Activated CD4-positive, alpha-beta T cell treated with anti-CD3 and anti-CD28 coated beads, Interleukin-2, Interleukin-4, amounts not matched to agents 100 ng/mL and 50 ng/mL, durations not matched to agents 16 hours and 8 hours (primary cell): ENCODE measurements around the gene TLR10.

ENCODE experiments used
- DNase-seq: peaks from one replicate; pipeline ENCODE4 v3.0.0-alpha.2; 2020; ENCODE audit warnings: low spot score

The TLR10 gene

GRCh38 chr4:38728631-38729141 lies 54.1 kb downstream of the TLR10 start:
- DNase-seq: no peak

GRCh38 chr4:38724475-38724808 lies 58.3 kb downstream of the TLR10 start:
- peak; percentile 46 for DNase-seq

- DNase-seq: no peak
These were observed 58.9 kb downstream of the TLR10 start for GRCh38 chr4:38723726-38724474.

GRCh38 chr4:38723114-38723513 lies 59.7 kb downstream of the TLR10 start:
- DNase-seq: no peak
